Stimulated activated CD8-positive, alpha-beta memory T cell treated with anti-CD3 and anti-CD28 coated beads, Interleukin-2, amount 100 ng/mL, for 1 hour (primary cell): Measurements from ENCODE around the gene PDLIM1.

ENCODE experiments used
- DNase-seq, 2 donors: peaks; one replicate each; pipeline ENCODE4 v3.0.0-alpha.2; 2020; ENCODE audit warnings: low read depth in 2 of 2

The PDLIM1 gene

GRCh38 chr10:95290461-95291364 lies at the start of gene PDLIM1:
Gene PDLIM1, minus strand, starts transcription at chr10:95291003. Its CDS starts 88 bp downstream, at chr10:95290915.
- DNase-seq = no peak

DNA sequence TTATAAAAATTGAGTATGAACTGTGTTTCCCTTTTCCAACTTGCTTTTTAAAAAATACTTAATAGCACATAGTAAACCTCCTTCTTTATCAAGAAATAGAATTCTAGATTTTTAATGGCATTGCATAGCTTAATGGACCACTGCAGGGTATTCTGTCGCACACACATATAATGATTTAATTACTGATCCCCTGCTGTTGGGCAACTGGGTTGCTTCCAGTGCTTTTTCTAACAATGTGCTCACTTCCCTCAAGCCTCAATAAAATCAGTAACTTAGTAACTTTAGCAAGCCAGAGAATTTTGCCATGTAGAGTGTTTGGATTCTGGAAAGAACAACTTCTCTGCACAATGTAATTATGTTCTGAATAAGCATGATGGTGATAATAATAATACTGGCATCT lies 49.1 kb upstream of the PDLIM1 start:
- DNase-seq = no peak

DNA sequence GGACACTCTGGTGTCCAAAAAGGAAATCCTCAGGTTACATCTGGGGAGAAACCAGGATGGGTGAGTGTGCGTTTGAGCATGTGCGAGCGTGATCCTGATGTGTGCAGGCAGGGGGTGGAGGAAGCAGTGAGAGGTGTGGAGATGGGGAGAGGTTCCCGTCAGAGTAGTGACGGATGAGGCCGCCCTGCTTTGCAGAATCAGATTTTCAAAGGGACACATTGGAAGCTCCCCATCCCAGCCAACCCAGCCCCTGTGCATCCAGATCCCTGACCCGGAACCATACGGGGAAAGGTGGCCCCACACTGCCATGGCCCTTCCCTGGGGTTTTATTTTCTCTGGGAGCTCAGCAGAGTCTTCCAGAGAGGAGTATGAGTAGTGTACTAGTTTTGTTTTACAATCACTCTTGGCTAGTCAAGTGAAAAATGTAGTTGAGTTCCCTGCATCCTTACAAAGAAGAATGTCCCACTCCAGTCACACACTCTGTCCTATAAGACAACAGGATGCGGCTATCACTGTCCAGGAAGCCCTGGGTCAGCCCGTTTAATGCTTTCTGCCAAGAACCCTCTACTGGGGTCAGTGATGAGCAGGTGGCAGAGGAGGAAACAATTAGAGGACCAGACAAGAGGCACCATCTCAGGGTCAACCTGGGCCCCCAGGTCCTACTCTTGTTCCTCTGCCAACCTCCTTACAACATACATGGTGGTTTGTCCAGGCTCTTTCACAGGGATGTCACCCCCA lies 46.8 kb upstream of the PDLIM1 start:
- DNase-seq = no peak

DNA sequence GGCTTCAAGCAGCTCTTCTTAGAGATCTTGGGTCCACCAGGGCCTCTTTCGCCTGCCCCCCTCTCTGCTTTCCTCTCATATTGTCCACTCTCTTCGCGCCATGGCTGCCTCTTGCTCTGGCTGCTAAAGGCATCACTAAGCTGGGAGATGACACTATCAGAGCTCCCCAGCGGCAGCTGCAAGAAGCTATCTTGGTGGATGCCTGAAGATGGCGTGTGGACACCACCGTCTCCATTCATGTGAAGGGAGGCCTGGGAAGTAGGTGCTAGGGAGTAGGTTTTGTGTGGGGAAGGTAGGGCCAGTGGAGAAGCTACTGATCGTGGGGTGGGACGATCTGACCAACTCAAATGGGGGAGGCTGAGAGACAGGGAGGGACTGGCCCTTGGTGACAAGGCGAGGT lies 45.9 kb upstream of the PDLIM1 start:
- DNase-seq = no peak

GRCh38 chr10:95335933-95336699 lies 45.3 kb upstream of the PDLIM1 start:
- no peak for DNase-seq

GRCh38 chr10:95334805-95335144 lies 44.0 kb upstream of the PDLIM1 start:
- DNase-seq = no peak

DNA sequence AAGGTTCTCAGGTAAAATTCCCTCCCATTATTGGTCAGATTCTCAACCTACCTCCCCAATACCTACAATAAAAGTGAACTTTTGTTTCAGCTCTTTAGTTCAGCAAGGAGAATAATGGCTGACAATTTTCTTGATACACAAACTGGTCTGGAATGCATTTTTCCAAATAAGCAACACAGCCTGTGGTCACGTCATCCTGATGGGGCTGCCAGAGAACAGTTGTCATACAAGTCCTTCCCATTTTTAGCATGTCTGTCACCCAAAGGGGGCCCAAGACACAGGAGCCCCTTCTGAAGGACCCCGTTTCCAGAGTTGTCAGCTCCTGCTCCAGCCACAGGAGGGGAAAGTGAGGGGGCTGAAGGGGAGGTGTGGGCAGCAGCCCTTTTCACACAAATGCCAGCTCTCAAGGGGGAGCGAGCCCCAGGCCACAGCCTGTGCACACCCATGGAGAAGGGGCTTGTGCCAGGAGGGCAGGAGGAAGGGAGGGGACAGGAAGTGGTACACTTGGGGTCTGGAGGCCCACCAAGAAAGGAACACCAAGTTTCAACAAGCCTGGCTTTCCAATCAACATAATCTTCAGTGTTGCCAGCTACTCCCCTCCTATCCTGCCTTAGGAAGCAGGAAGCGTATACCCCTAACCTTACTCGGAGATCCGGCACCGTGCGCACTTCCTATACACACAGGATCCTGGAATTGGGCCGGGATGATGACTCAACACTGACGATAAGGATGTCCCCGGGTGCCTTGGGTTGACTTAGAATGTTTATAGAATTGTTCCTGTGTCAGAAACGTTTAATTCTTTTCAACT lies 43.4 kb upstream of the PDLIM1 start:
- no peak for DNase-seq

DNA sequence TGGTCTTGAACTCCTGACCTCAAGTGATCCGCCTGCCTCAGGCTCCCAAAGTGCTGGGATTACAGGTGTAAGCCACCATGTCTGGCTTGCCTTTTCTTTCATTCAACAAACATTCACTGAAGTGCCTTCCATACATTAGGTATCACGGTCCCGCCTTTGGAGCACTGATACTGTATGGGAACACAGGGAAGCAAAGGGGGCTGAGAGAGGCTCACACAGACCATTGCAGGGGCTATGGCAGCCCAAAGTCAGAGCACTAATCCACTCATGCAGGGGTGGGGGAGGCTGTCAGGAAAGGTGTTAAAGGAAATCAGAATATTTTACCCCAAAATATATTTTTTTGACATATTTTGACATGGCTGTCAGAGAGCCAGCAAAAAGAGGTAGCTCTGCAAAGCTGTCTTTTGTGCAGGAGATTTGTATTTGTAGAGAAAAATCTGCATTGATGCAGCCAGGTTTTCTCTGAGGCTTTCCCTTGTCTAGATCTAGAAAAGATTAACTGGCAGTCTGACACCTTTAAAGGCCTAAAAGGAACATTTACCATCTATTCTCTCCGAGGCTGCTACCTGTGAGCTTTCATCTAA lies 42.0 kb upstream of the PDLIM1 start:
- DNase-seq = no peak

- no peak for DNase-seq
These were observed 40.9 kb upstream of the PDLIM1 start for GRCh38 chr10:95331596-95332130.

- no peak for DNase-seq
These were observed 40.2 kb upstream of the PDLIM1 start for GRCh38 chr10:95330966-95331453.

GRCh38 chr10:95329296-95329695 lies 38.5 kb upstream of the PDLIM1 start:
- no peak for DNase-seq

GRCh38 chr10:95328013-95328412 lies 37.2 kb upstream of the PDLIM1 start:
- DNase-seq = no peak

DNA sequence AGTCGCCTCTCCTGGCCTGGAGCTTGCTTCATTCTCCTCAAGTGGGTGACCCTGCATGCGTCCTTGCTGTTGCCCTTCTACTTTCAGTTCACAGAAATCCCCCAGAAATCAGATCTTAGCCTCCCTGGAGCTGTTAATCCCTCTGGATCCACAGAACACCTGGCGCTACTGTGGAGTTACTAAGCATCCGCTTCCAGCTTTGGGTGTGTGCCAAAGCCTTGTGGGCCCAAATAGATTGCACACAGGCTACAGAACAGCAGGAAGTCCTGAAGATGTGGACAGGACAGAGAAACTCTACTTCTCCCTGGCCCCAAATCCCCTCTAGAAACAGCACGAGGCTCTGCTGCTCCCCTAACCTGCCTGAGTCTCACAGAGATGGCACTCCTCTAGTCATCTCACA lies 36.6 kb upstream of the PDLIM1 start:
- no peak for DNase-seq

DNA sequence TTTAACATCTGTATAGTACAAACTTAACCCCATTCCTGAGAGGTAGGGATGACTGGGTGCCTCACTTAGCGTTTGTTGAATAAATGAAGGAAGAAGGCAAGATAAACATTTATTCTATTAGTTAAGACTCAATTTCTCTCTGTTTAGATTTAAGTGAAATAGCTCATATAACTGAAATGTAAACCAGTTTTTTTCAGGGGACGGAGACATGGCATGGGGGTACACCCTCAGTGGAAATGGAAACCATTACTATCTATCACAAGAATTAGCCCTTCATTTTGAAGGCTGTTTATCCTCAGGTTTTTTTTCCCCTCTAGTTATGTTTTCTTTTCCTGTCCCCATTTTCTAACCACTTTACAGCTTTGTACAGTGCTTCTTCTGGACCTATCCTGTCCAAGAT lies 35.6 kb upstream of the PDLIM1 start:
- DNase-seq = no peak

- no peak for DNase-seq
These were observed 35.1 kb upstream of the PDLIM1 start for GRCh38 chr10:95325863-95326262.

GRCh38 chr10:95324436-95325268 lies 33.8 kb upstream of the PDLIM1 start:
- DNase-seq = no peak

DNA sequence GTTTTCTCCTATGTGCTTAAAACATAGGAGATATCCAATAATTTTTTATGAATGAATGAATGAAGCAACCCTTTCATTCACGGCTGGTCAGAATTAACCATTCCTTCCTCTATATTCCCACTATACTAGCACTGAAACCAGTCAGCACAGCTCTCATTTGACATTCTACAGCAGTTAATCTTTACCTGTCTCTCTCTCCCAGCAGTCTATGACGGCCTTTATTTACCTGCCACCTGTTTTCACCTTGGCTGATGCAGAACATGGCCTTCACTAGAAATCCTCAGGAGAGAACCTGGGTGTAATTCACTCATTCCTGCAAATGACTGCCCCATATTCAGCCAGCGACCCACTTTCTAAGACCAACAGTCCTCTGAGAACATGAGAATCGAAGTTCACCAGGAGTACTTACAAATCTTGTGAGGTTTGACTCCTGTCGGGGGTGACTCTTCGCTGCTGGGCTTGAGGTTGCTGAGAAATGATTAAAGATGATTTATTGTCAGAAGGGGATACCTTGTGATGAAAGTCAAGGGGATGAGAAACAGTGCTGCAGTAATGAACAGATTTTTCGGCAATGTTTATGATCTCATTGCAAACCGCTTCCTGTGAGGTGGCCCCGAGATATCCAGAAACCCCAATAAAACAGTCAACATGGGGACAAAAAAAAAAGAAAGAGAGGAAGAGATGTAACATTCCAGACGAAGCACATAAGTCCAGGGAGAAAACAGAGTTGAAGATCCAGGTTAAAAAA lies 30.9 kb upstream of the PDLIM1 start:
- DNase-seq = no peak

DNA sequence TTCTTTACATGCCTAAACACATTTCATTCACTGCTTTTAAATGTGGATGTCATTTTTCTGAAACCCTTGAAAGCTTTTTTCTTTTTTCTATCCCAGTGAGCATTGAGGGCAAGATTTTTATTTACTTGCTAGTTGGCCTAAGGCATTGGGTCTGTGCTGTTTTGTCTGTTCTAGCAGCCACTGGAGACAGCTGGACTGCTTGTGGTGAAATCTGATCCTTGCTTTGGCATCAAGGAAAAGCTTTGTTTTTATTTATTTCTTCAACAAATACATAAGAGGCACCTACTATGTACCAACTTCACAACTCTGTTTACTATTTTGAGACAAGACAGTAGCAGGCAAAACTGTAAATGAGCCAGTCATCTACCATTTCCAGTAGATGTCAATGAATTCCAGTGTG lies 28.4 kb upstream of the PDLIM1 start:
- DNase-seq = no peak

DNA sequence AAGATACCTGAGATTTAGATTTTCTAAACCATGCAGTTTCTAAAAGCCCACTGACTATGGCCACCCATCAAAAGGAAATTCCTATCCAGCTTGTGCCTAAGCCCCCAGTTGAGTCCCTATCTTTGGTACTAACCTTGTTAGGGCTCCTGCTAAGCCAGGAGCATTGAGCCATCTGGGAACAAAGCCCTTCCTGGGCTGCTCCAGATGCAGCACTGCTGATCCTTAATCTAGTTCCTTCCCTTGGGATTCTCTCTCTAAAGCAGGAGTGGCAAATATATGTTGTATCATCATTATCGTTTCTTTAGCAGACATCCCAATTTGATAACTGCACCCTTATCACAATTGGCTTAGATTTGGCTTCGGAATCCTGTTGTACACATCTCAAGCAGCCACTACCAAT lies 24.7 kb upstream of the PDLIM1 start:
- DNase-seq = no peak
